H1 (cell line): Measurements from ENCODE around the gene CASK. TPM values are rescaled to one million over a fixed set of nuclear protein-coding genes. Genes with fewer than 3 reads are reported as not detected.

Source experiments
- CTCF ChIA-PET: fragments of 300-600 bp; sonication (Branson Sonifier 250); formaldehyde crosslinking; loops from one replicate; lab custom pipeline; 2021; ENCODE audit not compliant: partially characterized antibody; lab: Charles Lee
- POLR2A ChIA-PET: fragments of 300-600 bp; sonication (Branson Sonifier 250); formaldehyde crosslinking; loops from one replicate; lab custom pipeline; 2021; ENCODE audit warnings: inconsistent platforms; ENCODE audit not compliant: partially characterized antibody; lab: Charles Lee
- DNase-seq, 2 experiments: peaks; one replicate each; pipeline versions ENCODE4 v3.0.0 to v3.0.0-alpha.2; 2010 to 2022; ENCODE audit warnings: low spot score in 2 of 2, low read depth in 1 of 2, mixed read lengths in 1 of 2
- FAIRE-seq: peaks from 2 replicates; lab custom pipeline; 2011; peaks lifted over from hg19 to GRCh38; lab: Jason Lieb, UNC
- H2AFZ ChIP-seq: 2 replicates; pipeline ENCODE4 v1.8.1; 2012; ENCODE audit warnings: low read length, inconsistent platforms
- H2AK5ac ChIP-seq: 2 replicates; pipeline ENCODE4 v1.6.1; 2013; ENCODE audit warnings: low read depth, low read length
- H2BK120ac ChIP-seq: replicated peaks from 2 replicates; pipeline ENCODE3; 2013; ENCODE audit warnings: low read depth, low read length, inconsistent platforms
- H2BK12ac ChIP-seq: 2 replicates; pipeline ENCODE4 v1.6.1; 2013; ENCODE audit warnings: low read depth, low read length
- H2BK15ac ChIP-seq: 2 replicates; pipeline ENCODE4 v1.6.1; 2013; ENCODE audit warnings: low read length
- H2BK20ac ChIP-seq: 2 replicates; pipeline ENCODE4 v1.6.1; 2013; ENCODE audit warnings: low read length
- H2BK5ac ChIP-seq: 2 replicates; pipeline ENCODE4 v1.6.1; 2013; ENCODE audit warnings: low read depth, low read length
- H3K14ac ChIP-seq: 2 replicates; pipeline ENCODE4 v1.6.1; 2013; ENCODE audit warnings: inconsistent platforms; ENCODE audit not compliant: insufficient read length
- H3K18ac ChIP-seq: 2 replicates; pipeline ENCODE4 v1.6.1; 2013; ENCODE audit warnings: low read length; ENCODE audit errors: extremely low read depth
- H3K23ac ChIP-seq: 2 replicates; pipeline ENCODE4 v1.6.1; 2013; ENCODE audit warnings: inconsistent platforms; ENCODE audit not compliant: insufficient read length
- H3K23me2 ChIP-seq: 2 replicates; pipeline ENCODE4 v1.6.1; 2013; ENCODE audit warnings: low read depth, low read length
- H3K27ac ChIP-seq: 2 replicates; pipeline ENCODE4 v1.6.1; 2011; ENCODE audit warnings: low read depth, low read length, inconsistent platforms
- H3K27me3 ChIP-seq, 4 experiments: replicated peaks in 1 of 4; 1 replicate in 1 of 4; 2 replicates in 3 of 4; pipeline versions ENCODE4 v1.6.1 to v1.8.1; 2011 to 2013; ENCODE audit warnings: low read length in 3 of 4, mild to moderate bottlenecking in 3 of 4, inconsistent platforms in 2 of 4, mixed read lengths in 2 of 4, moderate library complexity in 1 of 4; ENCODE audit not compliant: control insufficient read depth in 3 of 4, insufficient read depth in 3 of 4; ENCODE audit errors: extremely low read depth in 1 of 4
- H3K36me3 ChIP-seq, 4 experiments: 2 replicates each; pipeline versions ENCODE4 v1.6.1 to v1.8.1; 2011 to 2013; ENCODE audit warnings: mild to moderate bottlenecking in 4 of 4, low read length in 3 of 4, moderate library complexity in 2 of 4, control low read depth in 1 of 4, inconsistent platforms in 1 of 4; ENCODE audit not compliant: insufficient read depth in 4 of 4, control insufficient read depth in 2 of 4
- H3K4ac ChIP-seq: replicated peaks from 2 replicates; pipeline ENCODE3; 2013; ENCODE audit warnings: low read length, low read depth, mixed read lengths, inconsistent platforms; ENCODE audit not compliant: insufficient read length
- H3K4me1 ChIP-seq, 4 experiments: replicated peaks in 1 of 4; 1 replicate in 1 of 4; 2 replicates in 3 of 4; pipeline versions ENCODE4 v1.6.1 to v1.8.1; 2011 to 2013; ENCODE audit warnings: low read length in 3 of 4, inconsistent platforms in 2 of 4, mixed read lengths in 1 of 4; ENCODE audit not compliant: insufficient read depth in 4 of 4, control insufficient read depth in 3 of 4
- H3K4me2 ChIP-seq, 2 experiments: 2 replicates each; pipeline versions ENCODE4 v1.6.1 to v1.8.1; 2011 to 2013; ENCODE audit warnings: low read depth in 2 of 2, low read length in 2 of 2, control low read depth in 1 of 2, inconsistent platforms in 1 of 2, mild to moderate bottlenecking in 1 of 2; ENCODE audit not compliant: insufficient read depth in 1 of 2
- H3K4me3 ChIP-seq, 4 experiments: fragments of 200-600, 300-600 bp in 1 of 4; sonication (generic), shearing (Covaris generic), sonication (Bioruptor Twin) in 1 of 4; 2 replicates each; pipeline versions ENCODE4 v1.5.1 to v1.8.1; 2011 to 2016; ENCODE audit warnings: low read length in 4 of 4, low read depth in 3 of 4, control low read depth in 2 of 4, inconsistent platforms in 2 of 4, mild to moderate bottlenecking in 2 of 4, mixed read lengths in 1 of 4, moderate library complexity in 1 of 4; ENCODE audit not compliant: insufficient read depth in 2 of 4; ENCODE audit errors: extremely low read depth in 1 of 4
- H3K56ac ChIP-seq: replicated peaks from 2 replicates; pipeline ENCODE3; 2013; ENCODE audit warnings: low read depth, mild to moderate bottlenecking, mixed read lengths, low read length, inconsistent platforms; ENCODE audit not compliant: insufficient read length
- H3K79me1 ChIP-seq: 2 replicates; pipeline ENCODE4 v1.6.1; 2013; ENCODE audit warnings: low read depth, low read length, control low read depth
- H3K79me2 ChIP-seq, 2 experiments: 2 replicates each; pipeline versions ENCODE4 v1.6.1 to v1.8.1; 2012 to 2013; ENCODE audit warnings: low read length in 2 of 2, mild to moderate bottlenecking in 2 of 2, inconsistent platforms in 1 of 2; ENCODE audit not compliant: insufficient read depth in 2 of 2, control insufficient read depth in 1 of 2
- H3K9ac ChIP-seq, 4 experiments: replicated peaks in 1 of 4; 1 replicate in 1 of 4; 2 replicates in 3 of 4; pipeline versions ENCODE4 v1.6.1 to v1.8.1; 2011 to 2013; ENCODE audit warnings: low read depth in 3 of 4, low read length in 3 of 4, control low read depth in 2 of 4, mild to moderate bottlenecking in 2 of 4, moderate library complexity in 2 of 4, inconsistent platforms in 1 of 4; ENCODE audit errors: extremely low read depth in 1 of 4
- H3K9me3 ChIP-seq, 2 experiments: 2 replicates each; pipeline versions ENCODE4 v1.6.1 to v1.8.1; 2012 to 2013; ENCODE audit warnings: mild to moderate bottlenecking in 2 of 2, moderate library complexity in 2 of 2, control low read depth in 1 of 2, inconsistent platforms in 1 of 2, low read depth in 1 of 2, low read length in 1 of 2, mixed read lengths in 1 of 2; ENCODE audit not compliant: insufficient read depth in 2 of 2
- H4K20me1 ChIP-seq, 2 experiments: replicated peaks in 1 of 2; 2 replicates each; pipeline versions ENCODE3 to v1.8.1; 2011 to 2013; ENCODE audit warnings: inconsistent platforms in 2 of 2, low read length in 2 of 2, mild to moderate bottlenecking in 1 of 2; ENCODE audit not compliant: insufficient read depth in 2 of 2, control insufficient read depth in 1 of 2
- H4K5ac ChIP-seq: 2 replicates; pipeline ENCODE4 v1.6.1; 2013; ENCODE audit warnings: low read length, low read depth, mixed read lengths, inconsistent platforms; ENCODE audit not compliant: insufficient read length
- H4K8ac ChIP-seq: 2 replicates; pipeline ENCODE4 v1.8.0; 2013; ENCODE audit warnings: mild to moderate bottlenecking, moderate library complexity, low read length, inconsistent platforms; ENCODE audit not compliant: insufficient read depth; ENCODE audit errors: extremely low read depth
- H4K91ac ChIP-seq: replicated peaks from 2 replicates; pipeline ENCODE3; 2013; ENCODE audit warnings: low read length, mixed read lengths, inconsistent platforms; ENCODE audit not compliant: insufficient read length
- CHD1 ChIP-seq: IDR thresholded peaks from 2 replicates; pipeline ENCODE4 v1.6.1; 2012; ENCODE audit warnings: low read depth, low read length, improper control_type of control experiment
- KDM4A ChIP-seq: IDR thresholded peaks from one replicate; pipeline ENCODE4 v1.7.1; 2012; ENCODE audit warnings: low read depth, mild to moderate bottlenecking, moderate library complexity, low read length, inconsistent platforms; ENCODE audit not compliant: severe bottlenecking
- SP1 ChIP-seq: IDR thresholded peaks from 2 replicates; pipeline ENCODE4 v1.6.1; 2011; ENCODE audit warnings: low read depth, low read length
- WGBS, 2 experiments: shearing (Covaris generic) in 1 of 2; methylation state at CpG; one replicate each; pipeline versions ENCODE4 v1.1.6 to v1.1.7; 2013 to 2015; ENCODE audit warnings: low lambda C conversion rate in 2 of 2, mixed read lengths in 2 of 2, inconsistent platforms in 1 of 2, low coverage in 1 of 2, missing lambda C conversion rate in 1 of 2; ENCODE audit not compliant: insufficient replicate concordance in 2 of 2, insufficient coverage in 1 of 2, insufficient read length in 1 of 2; ENCODE audit errors: extremely low coverage in 1 of 2, missing lambda C conversion rate in 1 of 2; 5-methylcytosine and 5-hydroxymethylcytosine counted together
- polyA plus RNA-seq, 7 experiments: library from polyadenylated mRNA; depleted of rRNA in 3 of 7; stranded (reverse) in 5 of 7; unstranded in 2 of 7; fragments of >200 nt in 5 of 7; fragments of 200-250 nt in 2 of 7; gene quantifications; 1 replicate in 5 of 7; 2 replicates in 1 of 7; 4 replicates in 1 of 7; pipeline versions ENCODE4 v1.2.1 to v1.2.3, GENCODE V29; 2011 to 2013; ENCODE audit warnings: missing spikeins in 2 of 7, mixed read lengths in 2 of 7
- total RNA-seq: library from RNA; stranded (reverse); fragmentation: NEBNext Ultra II Directional; extraction: Animal tissue kit (Norgen Biotek cat#: 25700); gene quantifications from 2 replicates; pipeline ENCODE4 v1.2.1, GENCODE V29; 2021

The CASK gene
- total and polyA plus RNA-seq, 2 of the 8 experiments (the other 6 are each of a cell fraction or from before 2014, with no cell fraction given): 21.6 to 55.1 TPM

GRCh38 chrX:41473936-41474725, 449.2 kb downstream of the CASK start:
- H4K8ac ChIP-seq: peak overlapping the region; percentile 93
- no peak for FAIRE-seq
- H2BK12ac ChIP-seq: peak overlapping the region; percentile 98
- peak overlapping the region; percentile 95 for H3K27ac ChIP-seq
- H3K23me2 ChIP-seq: peaks cover 2% of the 10 kb centered on the region; the same call in 1 of the 2 replicates
- peak overlapping the region; percentile 100 for H4K91ac ChIP-seq
- no peak overlapping the region; the same call in 1 of the 2 replicates for H2BK15ac ChIP-seq
- no peak overlapping the region for H3K14ac ChIP-seq
- H3K56ac ChIP-seq: peak overlapping the region; percentile 77
- H3K4ac ChIP-seq: peak overlapping the region; percentile 99
- no peak for DNase-seq
- H3K18ac ChIP-seq: peak overlapping the region; percentile 97
- CTCF ChIA-PET: no interaction called here
- POLR2A ChIA-PET: interaction anchor here (1.2 to 1.4 kb wide), 2 partner anchors 10 to 141 kb away, joined by 3 to 4 read pairs; no protein-coding TSS in a partner anchor
- H3K23ac ChIP-seq: no peak overlapping the region
- H3K79me1 ChIP-seq: no peaks in the 10 kb centered on the region
- H3K4me2 ChIP-seq: peak overlapping the region in 1 of 2 experiments; percentile 52; a peak in 2 of 4 replicates
- no peaks in the 10 kb centered on the region for H3K9me3 ChIP-seq
- 0 out of 8 replicates have a peak overlapping the region, but pooled peaks of 1 of the 4 experiments have one; percentile 25 for H3K4me3 ChIP-seq
- H3K27me3 ChIP-seq: no peaks in the 10 kb centered on the region
- no peaks in the 10 kb centered on the region for H3K36me3 ChIP-seq
- H4K20me1 ChIP-seq: no peaks in the 10 kb centered on the region
- WGBS, 2 experiments: 83% methylated on average over 26 of the region's 91 CpGs; no CpG with 5 or more reads in 1 of the 2 experiments
- peak overlapping the region; percentile 98 for H2BK120ac ChIP-seq
- H3K9ac ChIP-seq: peak overlapping the region in 2 of 4 experiments; percentile 38 to 73; a peak in 4 of 7 replicates
- H2AFZ ChIP-seq: no peak overlapping the region
- H3K79me2 ChIP-seq: no peaks in the 10 kb centered on the region
- peak overlapping the region; percentile 82 for H4K5ac ChIP-seq
- H3K4me1 ChIP-seq: peaks cover 7 to 23% (median 16%) of the 10 kb centered on the region in 4 experiments
- H2AK5ac ChIP-seq: no peak overlapping the region
- peak overlapping the region; percentile 61; the same call in 1 of the 2 replicates for H2BK20ac ChIP-seq
- peak overlapping the region; percentile 98 for H2BK5ac ChIP-seq
- TF ChIP-seq SP1: no peak
- no peak for TF ChIP-seq CHD1
- TF ChIP-seq KDM4A: no peak
